OCI-M2 (cell line): ENCODE results near the gene TNRC6C.
"Not testable (repeated sequence)": the region's sequence is repeated elsewhere in the genome, so short reads cannot be mapped to it uniquely, and the experiment has no call there.

Source experiments
- DNase-seq: peaks from one replicate; lab custom pipeline; 2025; ENCODE audit not compliant: unreplicated experiment; lab: John Stamatoyannopoulos, UW

TNRC6C gene

GRCh38 chr17:78133971-78134898 lies 175.7 kb downstream of the TNRC6C start:
- no peak for DNase-seq

GRCh38 chr17:78134899-78135385 lies 176.4 kb downstream of the TNRC6C start:
- no peak for DNase-seq

GRCh38 chr17:78135858-78136500 lies 177.5 kb downstream of the TNRC6C start:
- no peak for DNase-seq

- no peak for DNase-seq
These were observed 179.1 kb downstream of the TNRC6C start for GRCh38 chr17:78137392-78138203.

GRCh38 chr17:78138204-78139060 lies 179.9 kb downstream of the TNRC6C start:
- no peak for DNase-seq

- not testable (repeated sequence) for DNase-seq
These were observed 181.3 kb downstream of the TNRC6C start for GRCh38 chr17:78139861-78140168.

GRCh38 chr17:78140169-78141051 lies 181.9 kb downstream of the TNRC6C start:
- DNase-seq = peak; percentile 44

GRCh38 chr17:78141437-78142118 lies 183.1 kb downstream of the TNRC6C start:
- no peak for DNase-seq

- DNase-seq = no peak
These were observed 183.8 kb downstream of the TNRC6C start for GRCh38 chr17:78142119-78142861.

- DNase-seq = no peak
These were observed 185.0 kb downstream of the TNRC6C start for GRCh38 chr17:78143214-78144146.

GRCh38 chr17:78144147-78144719 lies 185.7 kb downstream of the TNRC6C start:
- no peak for DNase-seq

GRCh38 chr17:78144736-78145641 lies 186.5 kb downstream of the TNRC6C start:
- no peak for DNase-seq

GRCh38 chr17:78146471-78146869 lies 188.0 kb downstream of the TNRC6C start:
- DNase-seq = no peak

GRCh38 chr17:78146881-78147280 lies 188.4 kb downstream of the TNRC6C start:
- no peak for DNase-seq

- no peak for DNase-seq
These were observed 189.0 kb downstream of the TNRC6C start for GRCh38 chr17:78147315-78147998.
